Stimulated activated naive CD8-positive, alpha-beta T cell treated with anti-CD3 and anti-CD28 coated beads, Interleukin-15, amount 100 ng/mL, for 72 hours (primary cell): Measurements from ENCODE around the gene SC5D.

Experiments
- ATAC-seq: fragments of 150-1000 bp; cut with Tn5 transposase; 2 replicates; pipeline ENCODE4 v1.10.0; 2021; ENCODE audit warnings: mild to moderate bottlenecking, moderate library complexity
- DNase-seq, 2 donors: peaks; one replicate each; pipeline ENCODE4 v3.0.0; 2021 to 2022
- H3K27ac Mint-ChIP-seq, 2 donors: one replicate each; pipeline ENCODE4 v1.8.0; 2022; ENCODE audit warnings: mild to moderate bottlenecking in 2 of 2, mixed read lengths in 2 of 2, moderate library complexity in 2 of 2
- H3K27me3 Mint-ChIP-seq: one replicate; pipeline ENCODE4 v1.8.0; 2022; ENCODE audit warnings: mixed read lengths
- H3K4me1 Mint-ChIP-seq: one replicate; pipeline ENCODE4 v1.8.0; 2022; ENCODE audit warnings: mild to moderate bottlenecking, mixed read lengths
- H3K4me3 Mint-ChIP-seq, 2 donors: one replicate each; pipeline ENCODE4 v1.8.0; 2022; ENCODE audit warnings: mild to moderate bottlenecking in 2 of 2, mixed read lengths in 2 of 2, moderate library complexity in 1 of 2
- H3K9me3 Mint-ChIP-seq, 2 donors: one replicate each; pipeline ENCODE4 v1.8.0; 2022; ENCODE audit warnings: mixed read lengths in 2 of 2

Gene SC5D

GRCh38 chr11:121274332-121274991 is 18.1 kb upstream of the SC5D start:
- no peak for ATAC-seq
- no peak for DNase-seq
- H3K27me3 Mint-ChIP-seq: peaks cover 19% of the 10 kb centered on the region
- H3K9me3 Mint-ChIP-seq: peaks cover 18 to 19% of the 10 kb centered on the region in 2 donors
- no peak overlapping the region for H3K27ac Mint-ChIP-seq
- H3K4me3 Mint-ChIP-seq: no peak overlapping the region
- H3K4me1 Mint-ChIP-seq: no peaks in the 10 kb centered on the region

- no peak overlapping the region for H3K27ac Mint-ChIP-seq
- H3K4me1 Mint-ChIP-seq: no peaks in the 10 kb centered on the region
- no peak overlapping the region for H3K4me3 Mint-ChIP-seq
- peaks cover 31 to 32% of the 10 kb centered on the region in 2 donors for H3K9me3 Mint-ChIP-seq
- ATAC-seq (no peak), DNase-seq (no peak)
- peaks cover 31% of the 10 kb centered on the region for H3K27me3 Mint-ChIP-seq
Observed at GRCh38 chr11:121281698-121282097, 10.9 kb upstream of the SC5D start.

- no peak overlapping the region for H3K4me3 Mint-ChIP-seq
- no peak overlapping the region for H3K27ac Mint-ChIP-seq
- DNase-seq (no peak), ATAC-seq (no peak)
- peaks cover 31 to 32% of the 10 kb centered on the region in 2 donors for H3K9me3 Mint-ChIP-seq
- H3K27me3 Mint-ChIP-seq: peaks cover 31% of the 10 kb centered on the region
- H3K4me1 Mint-ChIP-seq: no peaks in the 10 kb centered on the region
Observed at GRCh38 chr11:121282386-121282785, 10.2 kb upstream of the SC5D start.

GRCh38 chr11:121282886-121283502 is 9.6 kb upstream of the SC5D start:
- Mint-ChIP-seq H3K9me3 (peaks cover 26 to 27% of the 10 kb centered on the region in 2 donors), H3K4me3 (no peak overlapping the region), H3K27ac (no peak overlapping the region), H3K4me1 (no peaks in the 10 kb centered on the region), H3K27me3 (peaks cover 31% of the 10 kb centered on the region)
- DNase-seq (no peak), ATAC-seq (no peak)

- Mint-ChIP-seq H3K4me1 (peaks cover 30% of the 10 kb centered on the region), H3K4me3 (no peak overlapping the region), H3K9me3 (no peaks in the 10 kb centered on the region), H3K27ac (no peak overlapping the region), H3K27me3 (no peaks in the 10 kb centered on the region)
- no peak for DNase-seq
- ATAC-seq: no peak
Observed at GRCh38 chr11:121291319-121291718, 1.3 kb upstream of the SC5D start.

GRCh38 chr11:121291896-121292494 is 576 bp upstream of the SC5D start:
- Mint-ChIP-seq H3K9me3 (no peaks in the 10 kb centered on the region), H3K4me1 (peaks cover 33% of the 10 kb centered on the region), H3K27me3 (no peaks in the 10 kb centered on the region), H3K27ac (peak overlapping the region; percentile 95 to 99), H3K4me3 (peak overlapping the region; percentile 91 to 98)
- DNase-seq (no peak), ATAC-seq (peak; percentile 11)

GRCh38 chr11:121293288-121293594 is 670 bp downstream of the SC5D start:
- ATAC-seq (no peak), DNase-seq (no peak)
- Mint-ChIP-seq H3K4me1 (peaks cover 39% of the 10 kb centered on the region), H3K27me3 (no peaks in the 10 kb centered on the region), H3K4me3 (peak overlapping the region; percentile 91 to 98), H3K9me3 (no peaks in the 10 kb centered on the region), H3K27ac (peak overlapping the region; percentile 95 to 99)

GRCh38 chr11:121295246-121296029 is 2.9 kb downstream of the SC5D start:
- Mint-ChIP-seq H3K27ac (no peak overlapping the region), H3K27me3 (no peaks in the 10 kb centered on the region), H3K4me3 (no peak overlapping the region), H3K4me1 (peaks cover 48% of the 10 kb centered on the region), H3K9me3 (no peaks in the 10 kb centered on the region)
- no peak for ATAC-seq
- no peak for DNase-seq

GRCh38 chr11:121297872-121298271 is 5.3 kb downstream of the SC5D start:
- no peaks in the 10 kb centered on the region for H3K27me3 Mint-ChIP-seq
- no peaks in the 10 kb centered on the region for H3K9me3 Mint-ChIP-seq
- no peak for ATAC-seq
- DNase-seq: no peak
- peaks cover 51% of the 10 kb centered on the region for H3K4me1 Mint-ChIP-seq
- no peak overlapping the region for H3K4me3 Mint-ChIP-seq
- H3K27ac Mint-ChIP-seq: no peak overlapping the region

- Mint-ChIP-seq H3K4me1 (peaks cover 51% of the 10 kb centered on the region), H3K4me3 (no peak overlapping the region), H3K27me3 (no peaks in the 10 kb centered on the region), H3K9me3 (no peaks in the 10 kb centered on the region), H3K27ac (no peak overlapping the region)
- DNase-seq: no peak
- no peak for ATAC-seq
Observed at GRCh38 chr11:121298774-121299173, 6.2 kb downstream of the SC5D start.

- Mint-ChIP-seq H3K4me1 (peaks cover 51% of the 10 kb centered on the region), H3K27ac (no peak overlapping the region), H3K27me3 (no peaks in the 10 kb centered on the region), H3K4me3 (no peak overlapping the region), H3K9me3 (no peaks in the 10 kb centered on the region)
- ATAC-seq: no peak
- DNase-seq: no peak
Observed at GRCh38 chr11:121299417-121299816, 6.8 kb downstream of the SC5D start.

- Mint-ChIP-seq H3K4me3 (no peak overlapping the region), H3K9me3 (no peaks in the 10 kb centered on the region), H3K27ac (no peak overlapping the region), H3K4me1 (peaks cover 41% of the 10 kb centered on the region), H3K27me3 (no peaks in the 10 kb centered on the region)
- no peak for ATAC-seq
- no peak for DNase-seq
Observed at GRCh38 chr11:121300313-121300971, 7.9 kb downstream of the SC5D start.

GRCh38 chr11:121300972-121301699 is 8.6 kb downstream of the SC5D start:
- Mint-ChIP-seq H3K27me3 (no peaks in the 10 kb centered on the region), H3K4me1 (peaks cover 34% of the 10 kb centered on the region), H3K4me3 (no peak overlapping the region), H3K27ac (no peak overlapping the region), H3K9me3 (no peaks in the 10 kb centered on the region)
- DNase-seq (no peak), ATAC-seq (no peak)

GRCh38 chr11:121304759-121305158 is 12.2 kb downstream of the SC5D start:
- no peak overlapping the region for H3K4me3 Mint-ChIP-seq
- H3K9me3 Mint-ChIP-seq: no peaks in the 10 kb centered on the region
- no peaks in the 10 kb centered on the region for H3K27me3 Mint-ChIP-seq
- peaks cover 25% of the 10 kb centered on the region for H3K4me1 Mint-ChIP-seq
- no peak for ATAC-seq
- DNase-seq: no peak
- no peak overlapping the region for H3K27ac Mint-ChIP-seq

GRCh38 chr11:121308816-121309215 is 16.2 kb downstream of the SC5D start:
- H3K9me3 Mint-ChIP-seq: no peaks in the 10 kb centered on the region
- no peak for ATAC-seq
- no peak overlapping the region for H3K4me3 Mint-ChIP-seq
- H3K27ac Mint-ChIP-seq: no peak overlapping the region
- peaks cover 44% of the 10 kb centered on the region for H3K4me1 Mint-ChIP-seq
- H3K27me3 Mint-ChIP-seq: no peaks in the 10 kb centered on the region
- DNase-seq: no peak
